Panc1 (cell line): ENCODE measurements around the gene RNU5D-1. TPM values are rescaled to one million over a fixed set of nuclear protein-coding genes. Genes with fewer than 3 reads are reported as not detected.

Experiments
- ATAC-seq: fragments of 200-7000 bp; cut with Tn5 transposase; 2 replicates; pipeline ENCODE4 v1.9.1; 2020; ENCODE audit warnings: mild to moderate bottlenecking, moderate library complexity
- BruUV-seq: library from RNA; stranded (reverse); fragments of 400-500 nt; replicated peaks from 2 replicates; lab custom pipeline; 2021; lab: Mats Ljungman, UMichigan
- CTCF ChIA-PET: fragments of 300-600 bp; sonication (Branson Sonifier 250); formaldehyde crosslinking; loops from one replicate; lab custom pipeline; 2022; ENCODE audit warnings: antibody characterized with exemption; lab: Charles Lee
- POLR2A ChIA-PET: fragments of 300-600 bp; sonication (Branson Sonifier 250); formaldehyde crosslinking; loops from one replicate; lab custom pipeline; 2022; ENCODE audit warnings: antibody characterized with exemption; lab: Charles Lee
- DNase-seq: peaks from one replicate; pipeline ENCODE4 v3.0.0-alpha.2; 2010; ENCODE audit warnings: low read depth, low spot score
- H3K27ac ChIP-seq: 2 replicates; pipeline ENCODE4 v1.5.1; 2011; ENCODE audit warnings: mild to moderate bottlenecking, low read length, inconsistent platforms
- H3K27me3 ChIP-seq: fragments of 200-500 bp; sonication (Bioruptor generic); 2 replicates; pipeline ENCODE4 v1.6.0; 2014; ENCODE audit warnings: low read length, inconsistent platforms; ENCODE audit not compliant: control insufficient read depth, insufficient read depth
- H3K36me3 ChIP-seq: fragments of 200-500 bp; sonication (Bioruptor generic); 2 replicates; pipeline ENCODE4 v1.5.1; 2014; ENCODE audit warnings: inconsistent platforms, mild to moderate bottlenecking, low read length, moderate library complexity; ENCODE audit not compliant: control insufficient read depth, insufficient read depth
- H3K4me1 ChIP-seq: 2 replicates; pipeline ENCODE4 v1.5.1; 2011; ENCODE audit warnings: inconsistent platforms, mild to moderate bottlenecking, low read length, moderate library complexity; ENCODE audit not compliant: control insufficient read depth, insufficient read depth
- H3K4me3 ChIP-seq, 2 experiments: 2 replicates each; pipeline ENCODE4 v1.5.1; 2011 to 2012; ENCODE audit warnings: low read depth in 2 of 2, low read length in 2 of 2, mild to moderate bottlenecking in 2 of 2, inconsistent platforms in 1 of 2, moderate library complexity in 1 of 2
- H3K9me3 ChIP-seq: fragments of 200-500 bp; sonication (Bioruptor generic); 2 replicates; pipeline ENCODE4 v1.5.1; 2014; ENCODE audit warnings: low read depth, mild to moderate bottlenecking, inconsistent platforms, low read length, moderate library complexity; ENCODE audit not compliant: control insufficient read depth, insufficient read depth
- POLR2AphosphoS5 ChIP-seq: IDR thresholded peaks from 2 replicates; pipeline ENCODE4 v1.6.1; 2012; ENCODE audit warnings: mild to moderate bottlenecking, low read depth, low read length, moderate library complexity
- SIN3A ChIP-seq: IDR thresholded peaks from 2 replicates; pipeline ENCODE4 v1.6.1; 2012; ENCODE audit warnings: low read depth, mild to moderate bottlenecking, low read length, moderate library complexity, borderline replicate concordance; ENCODE audit not compliant: insufficient read depth
- TCF7L2 ChIP-seq: IDR thresholded peaks from 2 replicates; pipeline ENCODE4 v1.6.1; 2011; ENCODE audit warnings: mild to moderate bottlenecking, low read depth, low read length, inconsistent platforms
- in situ Hi-C: cut with HindIII; loops from 2 replicates; pipeline ENCODE4 v1.10.0; 2016; ENCODE audit warnings: low sequenced_read_pairs, low pct_unique_long_range_greater_than_20kb
- intact Hi-C: fragments of 100-400 bp; cut with micrococcal nuclease; formaldehyde crosslinking; loops from one replicate; pipeline ENCODE4 v1.10.0; 2022; ENCODE audit not compliant: unreplicated experiment
- total RNA-seq: library from RNA; stranded (reverse); gene quantifications from one replicate; pipeline ENCODE4 v1.2.1, GENCODE V29; 2021; ENCODE audit not compliant: unreplicated experiment
- TF ChIP-seq, protein P1 (sequence below): fragments of 450-650 bp; IDR thresholded peaks from 2 replicates; pipeline ENCODE4 v1.5.1; 2017; ENCODE audit warnings: mild to moderate bottlenecking
- TF ChIP-seq, protein P2 (sequence below), 2 experiments: IDR thresholded peaks; 2 replicates each; pipeline ENCODE4 v1.6.1; 2011 to 2012; ENCODE audit warnings: low read depth in 2 of 2, control low read depth in 1 of 2, low read length in 1 of 2, mild to moderate bottlenecking in 1 of 2, moderate library complexity in 1 of 2; ENCODE audit not compliant: insufficient read depth in 1 of 2

The RNU5D-1 gene
- total RNA-seq, 1 experiment from 2014 or later, result not detected

DNA sequence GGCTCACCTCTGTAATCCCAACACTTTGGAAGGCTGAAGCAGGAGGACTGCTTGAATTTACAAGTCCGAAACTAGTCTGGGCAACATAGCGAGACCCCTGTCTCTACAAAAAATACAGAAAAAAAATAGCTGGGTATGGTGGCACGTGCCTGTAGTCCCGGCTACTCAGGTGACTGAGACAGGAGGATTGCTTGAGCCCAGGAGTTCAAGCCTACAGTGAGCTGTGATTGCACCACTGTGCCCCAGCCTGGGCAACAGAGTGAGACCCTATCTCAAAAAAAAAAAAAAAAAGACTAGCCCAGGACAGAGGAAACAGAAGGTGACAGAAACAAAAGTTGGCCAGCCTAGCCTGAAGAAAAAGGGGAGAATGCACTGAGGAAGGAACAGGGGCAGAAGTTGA lies 35.3 kb downstream of the RNU5D-1 start:
- H3K4me3 ChIP-seq, result no peak overlapping the region
- BruUV-seq, result no TSS peak
- no peaks in the 10 kb centered on the region for H3K9me3 ChIP-seq
- no peaks in the 10 kb centered on the region for H3K36me3 ChIP-seq
- no peaks in the 10 kb centered on the region for H3K27me3 ChIP-seq
- no peak for ATAC-seq
- no peak for DNase-seq
- no peak overlapping the region for H3K27ac ChIP-seq
- TF ChIP-seq SIN3A (no peak), TCF7L2 (no peak), POLR2AphosphoS5 (no peak)
- TF ChIP-seq, protein P1, sequence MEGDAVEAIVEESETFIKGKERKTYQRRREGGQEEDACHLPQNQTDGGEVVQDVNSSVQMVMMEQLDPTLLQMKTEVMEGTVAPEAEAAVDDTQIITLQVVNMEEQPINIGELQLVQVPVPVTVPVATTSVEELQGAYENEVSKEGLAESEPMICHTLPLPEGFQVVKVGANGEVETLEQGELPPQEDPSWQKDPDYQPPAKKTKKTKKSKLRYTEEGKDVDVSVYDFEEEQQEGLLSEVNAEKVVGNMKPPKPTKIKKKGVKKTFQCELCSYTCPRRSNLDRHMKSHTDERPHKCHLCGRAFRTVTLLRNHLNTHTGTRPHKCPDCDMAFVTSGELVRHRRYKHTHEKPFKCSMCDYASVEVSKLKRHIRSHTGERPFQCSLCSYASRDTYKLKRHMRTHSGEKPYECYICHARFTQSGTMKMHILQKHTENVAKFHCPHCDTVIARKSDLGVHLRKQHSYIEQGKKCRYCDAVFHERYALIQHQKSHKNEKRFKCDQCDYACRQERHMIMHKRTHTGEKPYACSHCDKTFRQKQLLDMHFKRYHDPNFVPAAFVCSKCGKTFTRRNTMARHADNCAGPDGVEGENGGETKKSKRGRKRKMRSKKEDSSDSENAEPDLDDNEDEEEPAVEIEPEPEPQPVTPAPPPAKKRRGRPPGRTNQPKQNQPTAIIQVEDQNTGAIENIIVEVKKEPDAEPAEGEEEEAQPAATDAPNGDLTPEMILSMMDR, result no peak
- TF ChIP-seq, protein P2, sequence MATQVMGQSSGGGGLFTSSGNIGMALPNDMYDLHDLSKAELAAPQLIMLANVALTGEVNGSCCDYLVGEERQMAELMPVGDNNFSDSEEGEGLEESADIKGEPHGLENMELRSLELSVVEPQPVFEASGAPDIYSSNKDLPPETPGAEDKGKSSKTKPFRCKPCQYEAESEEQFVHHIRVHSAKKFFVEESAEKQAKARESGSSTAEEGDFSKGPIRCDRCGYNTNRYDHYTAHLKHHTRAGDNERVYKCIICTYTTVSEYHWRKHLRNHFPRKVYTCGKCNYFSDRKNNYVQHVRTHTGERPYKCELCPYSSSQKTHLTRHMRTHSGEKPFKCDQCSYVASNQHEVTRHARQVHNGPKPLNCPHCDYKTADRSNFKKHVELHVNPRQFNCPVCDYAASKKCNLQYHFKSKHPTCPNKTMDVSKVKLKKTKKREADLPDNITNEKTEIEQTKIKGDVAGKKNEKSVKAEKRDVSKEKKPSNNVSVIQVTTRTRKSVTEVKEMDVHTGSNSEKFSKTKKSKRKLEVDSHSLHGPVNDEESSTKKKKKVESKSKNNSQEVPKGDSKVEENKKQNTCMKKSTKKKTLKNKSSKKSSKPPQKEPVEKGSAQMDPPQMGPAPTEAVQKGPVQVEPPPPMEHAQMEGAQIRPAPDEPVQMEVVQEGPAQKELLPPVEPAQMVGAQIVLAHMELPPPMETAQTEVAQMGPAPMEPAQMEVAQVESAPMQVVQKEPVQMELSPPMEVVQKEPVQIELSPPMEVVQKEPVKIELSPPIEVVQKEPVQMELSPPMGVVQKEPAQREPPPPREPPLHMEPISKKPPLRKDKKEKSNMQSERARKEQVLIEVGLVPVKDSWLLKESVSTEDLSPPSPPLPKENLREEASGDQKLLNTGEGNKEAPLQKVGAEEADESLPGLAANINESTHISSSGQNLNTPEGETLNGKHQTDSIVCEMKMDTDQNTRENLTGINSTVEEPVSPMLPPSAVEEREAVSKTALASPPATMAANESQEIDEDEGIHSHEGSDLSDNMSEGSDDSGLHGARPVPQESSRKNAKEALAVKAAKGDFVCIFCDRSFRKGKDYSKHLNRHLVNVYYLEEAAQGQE (IDR thresholded peaks at IDR 0.05; ENCODE audit: insufficient read depth in 1 of 2, low read depth in 2 of 2, low read length in 1 of 2), result no peak
- POLR2A ChIA-PET, result no interaction called here
- intact Hi-C loops, result no loop called here
- in situ Hi-C loops, result no loop called here
- CTCF ChIA-PET, result no interaction called here
- H3K4me1 ChIP-seq, result no peaks in the 10 kb centered on the region

DNA sequence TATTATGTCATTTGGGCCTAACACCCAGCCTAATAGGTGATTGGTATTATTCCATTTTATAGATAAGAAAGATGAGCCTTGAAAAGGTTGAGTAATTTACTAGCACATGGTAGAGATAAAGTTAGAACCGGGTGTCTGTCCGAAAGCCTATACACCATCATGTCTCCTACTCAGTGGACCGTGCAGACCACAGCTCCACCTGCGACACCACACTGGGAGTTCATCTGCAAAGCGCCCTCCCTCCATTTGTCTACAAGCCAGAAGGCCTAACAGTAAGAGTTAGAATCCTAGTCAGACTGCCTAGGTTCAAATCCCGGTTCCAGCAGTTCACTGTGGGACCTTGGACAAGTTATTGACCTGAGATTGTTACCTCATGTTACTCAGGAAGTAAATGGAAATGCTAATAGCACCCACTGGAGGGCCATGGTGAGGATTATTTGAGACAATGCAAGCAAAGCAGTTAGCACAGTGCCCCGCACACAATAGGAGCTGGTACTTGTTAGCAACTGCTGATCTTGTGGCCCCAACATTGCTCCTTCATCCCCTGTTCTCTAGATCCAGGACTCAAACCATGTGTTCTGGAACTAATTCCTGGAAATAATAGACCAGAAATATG lies 36.0 kb downstream of the RNU5D-1 start:
- intact Hi-C loops (no loop called here), in situ Hi-C loops (no loop called here)
- H3K27me3 ChIP-seq, result no peaks in the 10 kb centered on the region
- H3K36me3 ChIP-seq, result no peaks in the 10 kb centered on the region
- ChIA-PET CTCF (no interaction called here), POLR2A (no interaction called here)
- H3K9me3 ChIP-seq, result no peaks in the 10 kb centered on the region
- no peak for TF ChIP-seq SIN3A
- no peak for DNase-seq
- no peak for ATAC-seq
- no peak overlapping the region for H3K27ac ChIP-seq
- no TSS peak for BruUV-seq
- H3K4me1 ChIP-seq, result no peaks in the 10 kb centered on the region
- H3K4me3 ChIP-seq, result no peak overlapping the region

DNA sequence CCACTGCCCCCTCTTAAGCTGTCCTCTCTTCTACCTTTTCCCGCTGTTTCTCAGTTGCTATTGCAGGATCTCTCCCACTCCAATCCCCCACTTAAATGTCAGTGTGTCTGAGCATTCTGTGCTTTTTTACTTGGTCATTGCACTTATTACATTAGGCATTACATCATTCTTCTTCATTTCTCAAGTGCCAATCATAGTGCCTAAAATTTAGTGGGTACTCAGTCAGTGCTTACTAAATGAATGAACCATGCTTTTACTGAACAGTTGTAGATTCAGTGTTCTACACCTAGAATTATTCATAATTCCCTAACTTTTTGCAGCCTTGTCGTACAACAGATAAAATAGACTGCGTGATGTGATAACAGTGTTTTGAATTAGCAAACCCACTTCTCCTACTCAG lies 37.1 kb downstream of the RNU5D-1 start:
- no peak for ATAC-seq
- ChIA-PET POLR2A (interaction anchor here (0.6 kb wide), 1 partner anchor 11 kb away, joined by 4 read pairs; no protein-coding TSS in a partner anchor), CTCF (no interaction called here)
- intact Hi-C loops (no loop called here), in situ Hi-C loops (no loop called here)
- BruUV-seq, result no TSS peak
- Histone ChIP-seq H3K4me3 (no peak overlapping the region), H3K36me3 (no peaks in the 10 kb centered on the region), H3K4me1 (peaks cover 5% of the 10 kb centered on the region; the same call in 1 of the 2 replicates), H3K27me3 (no peaks in the 10 kb centered on the region), H3K27ac (no peak overlapping the region), H3K9me3 (no peaks in the 10 kb centered on the region)
- TF ChIP-seq TCF7L2, result no peak
- TF ChIP-seq, protein P1, result no peak
- TF ChIP-seq, protein P2 (IDR thresholded peaks at IDR 0.05; ENCODE audit: insufficient read depth in 1 of 2, low read depth in 2 of 2, low read length in 1 of 2), result no peak
- no peak for TF ChIP-seq POLR2AphosphoS5
- no peak for TF ChIP-seq SIN3A
- no peak for DNase-seq
